HepG2 (cell line): ENCODE data around the gene AMN. TPM values are rescaled to one million over a fixed set of nuclear protein-coding genes. Genes with fewer than 3 reads are reported as not detected.

Source experiments
- AGO1 ChIP-seq: fragments of 200-400 bp; formaldehyde crosslinking; IDR thresholded peaks from 2 replicates; pipeline ENCODE4 v1.6.1; 2017; ENCODE audit warnings: mild to moderate bottlenecking, low read depth, low read length, moderate library complexity; ENCODE audit not compliant: poor library complexity, severe bottlenecking
- CHD2 ChIP-seq: IDR thresholded peaks from 2 replicates; pipeline ENCODE4 v1.6.1; 2011; ENCODE audit warnings: low read depth, low read length, improper control_type of control experiment
- HDAC1 ChIP-seq: sonication (generic); formaldehyde crosslinking; IDR thresholded peaks from 2 replicates; pipeline ENCODE4 v1.5.1; 2020; ENCODE audit warnings: mild to moderate bottlenecking, missing genetic modification reagents
- HMGXB4 ChIP-seq, 2 experiments: sonication (generic) in 1 of 2; formaldehyde crosslinking in 1 of 2; IDR thresholded peaks; 2 replicates each; pipeline versions ENCODE4 v1.4.0 to v1.6.1; 2018 to 2020; ENCODE audit warnings: missing genetic modification reagents in 2 of 2, borderline replicate concordance in 1 of 2, low read depth in 1 of 2, mild to moderate bottlenecking in 1 of 2, missing biosample characterization in 1 of 2
- NFATC3 ChIP-seq: sonication (generic); formaldehyde crosslinking; IDR thresholded peaks from 2 replicates; pipeline ENCODE4 v1.5.1; 2020; ENCODE audit warnings: mild to moderate bottlenecking, missing genetic modification reagents
- NFKBIZ ChIP-seq: IDR thresholded peaks from 2 replicates; pipeline ENCODE4 v1.6.1; 2018; ENCODE audit warnings: missing genetic modification reagents, missing compliant biosample characterization
- RBM22 ChIP-seq: fragments of 200-400 bp; formaldehyde crosslinking; optimal IDR thresholded peaks from 2 replicates; pipeline ENCODE3; 2017; ENCODE audit warnings: mild to moderate bottlenecking, low read length, moderate library complexity
- SKI ChIP-seq: fragments of 450-650 bp; IDR thresholded peaks from one replicate; pipeline ENCODE4 v1.6.1; 2018; ENCODE audit warnings: mild to moderate bottlenecking; ENCODE audit not compliant: partially characterized antibody
- SPEN ChIP-seq: sonication (generic); formaldehyde crosslinking; IDR thresholded peaks from 2 replicates; pipeline ENCODE4 v1.5.1; 2020; ENCODE audit warnings: low read depth, mild to moderate bottlenecking, missing genetic modification reagents
- TCF12 ChIP-seq, 2 experiments: fragments of 450-650 bp in 1 of 2; sonication (generic) in 1 of 2; formaldehyde crosslinking in 1 of 2; IDR thresholded peaks; 2 replicates each; pipeline versions ENCODE4 v1.6.1 to v1.8.0; 2017 to 2022; ENCODE audit warnings: antibody characterized with exemption in 1 of 2, mild to moderate bottlenecking in 1 of 2, missing genetic modification reagents in 1 of 2, moderate library complexity in 1 of 2
- ZFP82 ChIP-seq: sonication (generic); formaldehyde crosslinking; IDR thresholded peaks from 2 replicates; pipeline ENCODE4 v1.5.1; 2020; ENCODE audit warnings: mild to moderate bottlenecking, missing genetic modification reagents, borderline replicate concordance
- ZNF121 ChIP-seq: sonication (generic); formaldehyde crosslinking; IDR thresholded peaks from 2 replicates; pipeline ENCODE4 v1.5.0; 2020; ENCODE audit warnings: mild to moderate bottlenecking, missing genetic modification reagents
- ZNF225 ChIP-seq: sonication (generic); formaldehyde crosslinking; IDR thresholded peaks from 2 replicates; pipeline ENCODE4 v1.4.0; 2020; ENCODE audit warnings: mild to moderate bottlenecking, missing genetic modification reagents
- ZNF232 ChIP-seq: sonication (generic); formaldehyde crosslinking; IDR thresholded peaks from 2 replicates; pipeline ENCODE4 v1.4.0; 2020; ENCODE audit warnings: missing genetic modification reagents, borderline replicate concordance
- ZNF263 ChIP-seq: sonication (generic); formaldehyde crosslinking; IDR thresholded peaks from 2 replicates; pipeline ENCODE4 v1.4.0; 2020; ENCODE audit warnings: missing genetic modification reagents
- ZNF264 ChIP-seq: sonication (generic); formaldehyde crosslinking; IDR thresholded peaks from 2 replicates; pipeline ENCODE4 v1.4.0; 2020; ENCODE audit warnings: missing genetic modification reagents
- ZNF292 ChIP-seq: sonication (generic); formaldehyde crosslinking; IDR thresholded peaks from 2 replicates; pipeline ENCODE4 v1.8.1; 2022; ENCODE audit warnings: mild to moderate bottlenecking, low read depth, missing genetic modification reagents, borderline replicate concordance
- ZNF331 ChIP-seq: sonication (generic); formaldehyde crosslinking; IDR thresholded peaks from 2 replicates; pipeline ENCODE4 v1.4.0; 2020; ENCODE audit warnings: missing genetic modification reagents
- ZNF33B ChIP-seq: sonication (generic); formaldehyde crosslinking; IDR thresholded peaks from 2 replicates; pipeline ENCODE4 v1.5.1; 2020; ENCODE audit warnings: mild to moderate bottlenecking, missing genetic modification reagents
- ZNF552 ChIP-seq: sonication (generic); formaldehyde crosslinking; IDR thresholded peaks from 2 replicates; pipeline ENCODE4 v1.9.0; 2022; ENCODE audit warnings: missing genetic modification reagents, mild to moderate bottlenecking, borderline replicate concordance
- ZNF558 ChIP-seq: sonication (generic); formaldehyde crosslinking; IDR thresholded peaks from 2 replicates; pipeline ENCODE4 v1.9.0; 2022; ENCODE audit warnings: mild to moderate bottlenecking, missing genetic modification reagents, borderline replicate concordance
- ZNF615 ChIP-seq: sonication (generic); formaldehyde crosslinking; IDR thresholded peaks from 2 replicates; pipeline ENCODE4 v1.5.0; 2020; ENCODE audit warnings: mild to moderate bottlenecking, missing genetic modification reagents, borderline replicate concordance
- polyA plus RNA-seq, 8 experiments: library from polyadenylated mRNA; depleted of rRNA in 3 of 8; stranded (reverse) in 7 of 8; unstranded in 1 of 8; fragments of >200 nt; fragmentation: Illumina TruSeq in 4 of 8; extraction: Trizol in 4 of 8; gene quantifications; 2 replicates each; pipeline versions ENCODE4 v1.2.1 to v1.2.3, GENCODE V29; 2011 to 2016; ENCODE audit warnings: low read depth in 4 of 8, missing spikeins in 1 of 8, mixed read lengths in 1 of 8; ENCODE audit not compliant: insufficient read depth in 1 of 8
- total RNA-seq, 5 experiments: library from RNA; depleted of rRNA; stranded (reverse); fragments of >200 nt; fragmentation: Illumina TruSeq; extraction: Trizol; gene quantifications; 2 replicates each; pipeline ENCODE4 v1.2.3, GENCODE V29; 2016; ENCODE audit warnings: low read depth in 1 of 5
- TF ChIP-seq, protein P1 (sequence below): sonication (generic); formaldehyde crosslinking; conservative IDR thresholded peaks from 2 replicates; pipeline ENCODE4 v1.4.0; 2020; ENCODE audit warnings: mild to moderate bottlenecking, missing genetic modification reagents, moderate library complexity

The AMN gene
- total and polyA plus RNA-seq, 2 of the 13 experiments (the other 11 are each of a cell fraction or from before 2014, with no cell fraction given): 9.8 to 33.1 TPM

DNA sequence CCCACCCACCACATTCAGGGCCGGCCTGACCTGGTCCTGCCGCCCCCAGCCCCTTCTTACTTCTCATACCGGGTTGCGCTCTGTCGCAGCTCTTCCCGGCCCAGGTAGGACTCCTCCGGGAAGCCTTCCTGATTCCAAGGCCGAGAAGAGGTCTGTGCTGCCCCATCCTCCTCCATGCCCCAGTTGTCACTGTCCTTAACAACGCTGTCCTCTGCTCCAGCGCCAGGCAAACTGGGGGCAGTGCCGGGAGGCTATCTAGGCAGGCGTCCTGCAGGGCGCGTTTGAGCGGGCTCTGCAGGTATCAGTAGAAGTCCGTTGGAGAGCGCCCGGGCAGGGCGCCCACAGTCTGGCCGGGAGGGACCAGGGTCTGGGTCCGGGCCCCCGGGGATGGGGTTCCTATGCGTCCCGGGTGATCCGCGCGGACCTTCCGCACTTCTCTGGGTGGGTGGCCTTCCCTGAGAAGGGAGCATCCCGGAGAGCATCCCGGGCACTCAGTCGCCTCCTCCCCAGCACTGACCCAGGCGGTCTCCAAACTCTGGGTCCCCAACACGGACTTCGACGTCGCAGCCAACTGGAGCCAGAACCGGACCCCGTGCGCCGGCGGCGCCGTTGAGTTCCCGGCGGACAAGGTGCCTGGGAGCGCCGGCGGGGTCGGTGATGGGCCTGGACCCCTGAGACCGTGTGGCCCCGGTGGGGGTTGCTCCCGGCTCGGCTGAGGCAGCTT, 900 bp downstream of the AMN start (continued):
- TF ChIP-seq NFKBIZ (CRISPR knock-in tag) (no peak), SKI (no peak), SPEN (CRISPR knock-in tag) (no peak), ZNF121 (CRISPR knock-in tag) (0 out of 2 replicates have a peak, but pooled peaks have one; percentile 33), ZNF33B (no peak), HMGXB4 (CRISPR knock-in tag; IDR thresholded peaks at IDR 0.05; ENCODE audit: borderline replicate concordance in 1 of 2, low read depth in 1 of 2) (0 out of 4 replicates have a peak, but pooled peaks of 1 of the 2 experiments have one; percentile 1), ZFP82 (0 out of 2 replicates have a peak, but pooled peaks have one; percentile 14), ZNF292 (CRISPR knock-in tag) (0 out of 2 replicates have a peak, but pooled peaks have one; percentile 5), ZNF331 (no peak), ZNF263 (peak; percentile 3; the same call in 1 of the 2 replicates), ZNF232 (CRISPR knock-in tag) (no peak), TCF12 (IDR thresholded peaks at IDR 0.05) (no peak), TCF12 (CRISPR knock-in tag; IDR thresholded peaks at IDR 0.05) (no peak), NFATC3 (CRISPR knock-in tag) (no peak), ZNF552 (CRISPR knock-in tag) (no peak), AGO1 (no peak), ZNF615 (CRISPR knock-in tag) (no peak), HDAC1 (CRISPR knock-in tag) (0 out of 2 replicates have a peak, but pooled peaks have one; percentile 10), ZNF558 (CRISPR knock-in tag) (0 out of 2 replicates have a peak, but pooled peaks have one; percentile 11), ZNF225 (0 out of 2 replicates have a peak, but pooled peaks have one; percentile 3), CHD2 (no peak), ZNF264 (CRISPR knock-in tag) (no peak), RBM22 (peak; percentile 14)
- TF ChIP-seq, protein P1, sequence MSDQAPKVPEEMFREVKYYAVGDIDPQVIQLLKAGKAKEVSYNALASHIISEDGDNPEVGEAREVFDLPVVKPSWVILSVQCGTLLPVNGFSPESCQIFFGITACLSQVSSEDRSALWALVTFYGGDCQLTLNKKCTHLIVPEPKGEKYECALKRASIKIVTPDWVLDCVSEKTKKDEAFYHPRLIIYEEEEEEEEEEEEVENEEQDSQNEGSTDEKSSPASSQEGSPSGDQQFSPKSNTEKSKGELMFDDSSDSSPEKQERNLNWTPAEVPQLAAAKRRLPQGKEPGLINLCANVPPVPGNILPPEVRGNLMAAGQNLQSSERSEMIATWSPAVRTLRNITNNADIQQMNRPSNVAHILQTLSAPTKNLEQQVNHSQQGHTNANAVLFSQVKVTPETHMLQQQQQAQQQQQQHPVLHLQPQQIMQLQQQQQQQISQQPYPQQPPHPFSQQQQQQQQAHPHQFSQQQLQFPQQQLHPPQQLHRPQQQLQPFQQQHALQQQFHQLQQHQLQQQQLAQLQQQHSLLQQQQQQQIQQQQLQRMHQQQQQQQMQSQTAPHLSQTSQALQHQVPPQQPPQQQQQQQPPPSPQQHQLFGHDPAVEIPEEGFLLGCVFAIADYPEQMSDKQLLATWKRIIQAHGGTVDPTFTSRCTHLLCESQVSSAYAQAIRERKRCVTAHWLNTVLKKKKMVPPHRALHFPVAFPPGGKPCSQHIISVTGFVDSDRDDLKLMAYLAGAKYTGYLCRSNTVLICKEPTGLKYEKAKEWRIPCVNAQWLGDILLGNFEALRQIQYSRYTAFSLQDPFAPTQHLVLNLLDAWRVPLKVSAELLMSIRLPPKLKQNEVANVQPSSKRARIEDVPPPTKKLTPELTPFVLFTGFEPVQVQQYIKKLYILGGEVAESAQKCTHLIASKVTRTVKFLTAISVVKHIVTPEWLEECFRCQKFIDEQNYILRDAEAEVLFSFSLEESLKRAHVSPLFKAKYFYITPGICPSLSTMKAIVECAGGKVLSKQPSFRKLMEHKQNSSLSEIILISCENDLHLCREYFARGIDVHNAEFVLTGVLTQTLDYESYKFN (CRISPR knock-in tag): no peak
